ENCODE data around the gene GPR15LG.
"Not testable (repeated sequence)": the region's sequence is repeated elsewhere in the genome, so short reads cannot be mapped to it uniquely, and the experiment has no call there.

The GPR15LG gene

GRCh38 chr10:84173501-84173929, at the start of gene GPR15LG:
Gene GPR15LG (plus strand): TSS chr10:84173801. CDS start chr10:84173852, 51 bp downstream.
- H3K4me3 ChIP-seq (ENCODE audit: severe bottlenecking): no peak within 1 kb of the TSS
- H3K27ac ChIP-seq (ENCODE audit: poor library complexity, severe bottlenecking): peak within 1 kb of the TSS; percentile 56
- no peak for DNase-seq (ENCODE audit: low spot score)
- H3K27me3 ChIP-seq (ENCODE audit: insufficient read depth, poor library complexity, severe bottlenecking): no peaks in the 10 kb centered on the region
- no peak for ATAC-seq (ENCODE audit: low read depth)
- H3K36me3 ChIP-seq (ENCODE audit: low read depth): no peaks in the 10 kb centered on the region
- TF ChIP-seq CTCF (IDR thresholded peaks at IDR 0.05; ENCODE audit: poor library complexity, severe bottlenecking): no peak
- no peaks in the 10 kb centered on the region for H3K9me3 ChIP-seq (ENCODE audit: severe bottlenecking)
- H3K4me1 ChIP-seq (ENCODE audit: insufficient read depth, poor library complexity, severe bottlenecking): peaks cover 17% of the 10 kb centered on the region

- H3K27me3 ChIP-seq (ENCODE audit: insufficient read depth, poor library complexity, severe bottlenecking); H3K36me3 ChIP-seq (ENCODE audit: low read depth); H3K4me1 ChIP-seq (ENCODE audit: insufficient read depth, poor library complexity, severe bottlenecking); H3K9me3 ChIP-seq (ENCODE audit: severe bottlenecking); H3K4me3 ChIP-seq (ENCODE audit: severe bottlenecking); ATAC-seq (ENCODE audit: low read depth); DNase-seq (ENCODE audit: low spot score); H3K27ac ChIP-seq (ENCODE audit: poor library complexity, severe bottlenecking): not testable (repeated sequence)
Observed at GRCh38 chr10:84125910-84126784, 47.5 kb upstream of the GPR15LG start.

GRCh38 chr10:84126785-84127167, 46.8 kb upstream of the GPR15LG start:
- no peak for DNase-seq (ENCODE audit: low spot score)
- Histone ChIP-seq H3K27ac (ENCODE audit: poor library complexity, severe bottlenecking) (no peak overlapping the region), H3K27me3 (ENCODE audit: insufficient read depth, poor library complexity, severe bottlenecking) (no peaks in the 10 kb centered on the region), H3K9me3 (ENCODE audit: severe bottlenecking) (peaks cover 2% of the 10 kb centered on the region), H3K36me3 (ENCODE audit: low read depth) (no peaks in the 10 kb centered on the region), H3K4me1 (ENCODE audit: insufficient read depth, poor library complexity, severe bottlenecking) (no peaks in the 10 kb centered on the region), H3K4me3 (ENCODE audit: severe bottlenecking) (no peak overlapping the region)
- TF ChIP-seq CTCF (IDR thresholded peaks at IDR 0.05; ENCODE audit: poor library complexity, severe bottlenecking): no peak
- ATAC-seq (ENCODE audit: low read depth): no peak

- H3K9me3 ChIP-seq (ENCODE audit: severe bottlenecking): no peaks in the 10 kb centered on the region
- H3K4me1 ChIP-seq (ENCODE audit: insufficient read depth, poor library complexity, severe bottlenecking): peaks cover 3% of the 10 kb centered on the region
- no peaks in the 10 kb centered on the region for H3K27me3 ChIP-seq (ENCODE audit: insufficient read depth, poor library complexity, severe bottlenecking)
- H3K36me3 ChIP-seq (ENCODE audit: low read depth): peaks cover 3% of the 10 kb centered on the region
- ATAC-seq (ENCODE audit: low read depth) (no peak), DNase-seq (ENCODE audit: low spot score) (no peak)
- H3K4me3 ChIP-seq (ENCODE audit: severe bottlenecking): no peak overlapping the region
- TF ChIP-seq CTCF (IDR thresholded peaks at IDR 0.05; ENCODE audit: poor library complexity, severe bottlenecking): no peak
- H3K27ac ChIP-seq (ENCODE audit: poor library complexity, severe bottlenecking): no peak overlapping the region
Observed at GRCh38 chr10:84135836-84136235, 37.8 kb upstream of the GPR15LG start.

GRCh38 chr10:84137811-84138210, 35.8 kb upstream of the GPR15LG start:
- ATAC-seq (ENCODE audit: low read depth): no peak

More at GRCh38 chr10:84137811-84138210, 35.8 kb upstream of the GPR15LG start:
- H3K4me1 ChIP-seq (ENCODE audit: insufficient read depth, poor library complexity, severe bottlenecking): peaks cover 9% of the 10 kb centered on the region
- H3K9me3 ChIP-seq (ENCODE audit: severe bottlenecking): no peaks in the 10 kb centered on the region
- no peak for TF ChIP-seq CTCF (IDR thresholded peaks at IDR 0.05; ENCODE audit: poor library complexity, severe bottlenecking)
- no peak overlapping the region for H3K4me3 ChIP-seq (ENCODE audit: severe bottlenecking)
- no peak for DNase-seq (ENCODE audit: low spot score)
- H3K36me3 ChIP-seq (ENCODE audit: low read depth): peaks cover 22% of the 10 kb centered on the region
- no peak overlapping the region for H3K27ac ChIP-seq (ENCODE audit: poor library complexity, severe bottlenecking)
- no peaks in the 10 kb centered on the region for H3K27me3 ChIP-seq (ENCODE audit: insufficient read depth, poor library complexity, severe bottlenecking)
